Liver (tissue), 9 donors: ENCODE measurements around the gene GMDS. TPM values are rescaled to one million over a fixed set of nuclear protein-coding genes. Genes with fewer than 3 reads are reported as not detected.

Experiments
- DNase-seq: peaks from one replicate; pipeline ENCODE4 v3.0.0-alpha.2; 2017; ENCODE audit warnings: low spot score
- H3K27ac ChIP-seq, 2 donors: one replicate each; pipeline ENCODE4 v1.7.0; 2013; ENCODE audit warnings: inconsistent platforms in 2 of 2, low read length in 2 of 2, control low read depth in 1 of 2, low read depth in 1 of 2, mild to moderate bottlenecking in 1 of 2
- H3K27me3 ChIP-seq, 4 donors: one replicate each; pipeline versions ENCODE4 v1.6.1 to v1.7.0; 2013; ENCODE audit warnings: low read length in 3 of 4, inconsistent platforms in 1 of 4, mild to moderate bottlenecking in 1 of 4, moderate library complexity in 1 of 4; ENCODE audit not compliant: control insufficient read depth in 4 of 4, insufficient read depth in 4 of 4
- H3K36me3 ChIP-seq, 4 donors: one replicate each; pipeline versions ENCODE4 v1.6.1 to v1.7.0; 2013; ENCODE audit warnings: low read length in 3 of 4, mild to moderate bottlenecking in 3 of 4, low read depth in 1 of 4, moderate library complexity in 1 of 4; ENCODE audit not compliant: control insufficient read depth in 4 of 4, insufficient read depth in 3 of 4
- H3K4me1 ChIP-seq, 4 donors: one replicate each; pipeline versions ENCODE4 v1.6.1 to v1.7.0; 2013; ENCODE audit warnings: low read length in 3 of 4, mild to moderate bottlenecking in 3 of 4, moderate library complexity in 1 of 4; ENCODE audit not compliant: control insufficient read depth in 4 of 4, insufficient read depth in 4 of 4
- H3K4me3 ChIP-seq, 3 donors: one replicate each; pipeline versions ENCODE4 v1.6.1 to v1.7.0; 2013; ENCODE audit warnings: low read length in 3 of 3, control low read depth in 1 of 3, low read depth in 1 of 3, mild to moderate bottlenecking in 1 of 3
- H3K9ac ChIP-seq, 2 donors: one replicate each; pipeline ENCODE4 v1.7.0; 2013; ENCODE audit warnings: low read length in 2 of 2, mild to moderate bottlenecking in 2 of 2, moderate library complexity in 2 of 2, control low read depth in 1 of 2, low read depth in 1 of 2
- H3K9me3 ChIP-seq, 4 donors: one replicate each; pipeline versions ENCODE4 v1.6.1 to v1.7.0; 2013; ENCODE audit warnings: low read length in 3 of 4; ENCODE audit not compliant: control insufficient read depth in 4 of 4
- ATF3 ChIP-seq: IDR thresholded peaks from 2 replicates; pipeline ENCODE4 v1.6.1; 2016; ENCODE audit warnings: antibody characterized with exemption
- CTCF ChIP-seq: fragments of 150-350 bp; IDR thresholded peaks from 2 replicates; pipeline ENCODE4 v1.5.1; 2017; ENCODE audit warnings: improper control_type of control experiment, low read depth, low read length; ENCODE audit not compliant: missing input control
- FOXA1 ChIP-seq: IDR thresholded peaks from 2 replicates; pipeline ENCODE4 v1.6.1; 2016; ENCODE audit warnings: antibody characterized with exemption
- HNF4A ChIP-seq, 2 donors: conservative IDR thresholded peaks; 2 replicates each; pipeline ENCODE4 v1.6.1; 2016; ENCODE audit warnings: antibody characterized with exemption in 2 of 2, mild to moderate bottlenecking in 2 of 2
- JUND ChIP-seq, 2 donors: IDR thresholded peaks; 2 replicates each; pipeline ENCODE4 v1.6.1; 2016; ENCODE audit warnings: antibody characterized with exemption in 2 of 2
- NR2F2 ChIP-seq: IDR thresholded peaks from 2 replicates; pipeline ENCODE4 v1.6.1; 2016; ENCODE audit warnings: antibody characterized with exemption
- RAD21 ChIP-seq, 2 donors: IDR thresholded peaks; 2 replicates each; pipeline ENCODE4 v1.6.1; 2016; ENCODE audit warnings: antibody characterized with exemption in 2 of 2, mild to moderate bottlenecking in 2 of 2
- REST ChIP-seq: IDR thresholded peaks from 2 replicates; pipeline ENCODE4 v1.6.1; 2016; ENCODE audit warnings: antibody characterized with exemption, mild to moderate bottlenecking
- SP1 ChIP-seq: IDR thresholded peaks from 2 replicates; pipeline ENCODE4 v1.6.1; 2018; ENCODE audit warnings: antibody characterized with exemption, mild to moderate bottlenecking
- YY1 ChIP-seq: IDR thresholded peaks from 2 replicates; pipeline ENCODE4 v1.6.1; 2016; ENCODE audit warnings: antibody characterized with exemption, mild to moderate bottlenecking
- WGBS: extraction: QIAGEN DNeasy Blood & Tissue Kit; methylation state at CpG from one replicate; pipeline ENCODE4 v1.1.7; 2013; 5-methylcytosine and 5-hydroxymethylcytosine counted together
- polyA plus RNA-seq, 2 donors: library from polyadenylated mRNA; stranded (reverse) in 1 of 2; unstranded in 1 of 2; fragments of 200-250 nt in 1 of 2; fragments of >200 nt in 1 of 2; fragmentation: Nextera tagmentation in 1 of 2; extraction: Ambion mirVana in 1 of 2; gene quantifications; one replicate each; pipeline versions ENCODE4 v1.2.1 to v1.2.3, GENCODE V29; 2013 to 2015
- total RNA-seq, 2 donors: library from RNA; depleted of rRNA; stranded (reverse); fragments of >200 nt; gene quantifications; one replicate each; pipeline ENCODE4 v1.2.3, GENCODE V29; 2014
- TF ChIP-seq, protein P1 (sequence below): IDR thresholded peaks from 2 replicates; pipeline ENCODE4 v1.6.1; 2016; ENCODE audit warnings: antibody characterized with exemption
- donor health status: healthy.
- donor health status: healthy.
- donor health status: healthy.
- donor health status: healthy.
- donor health status: healthy.

The GMDS gene
- total and polyA plus RNA-seq, 4 donors, result 3.5 to 15.6 (median 13.0) TPM

DNA sequence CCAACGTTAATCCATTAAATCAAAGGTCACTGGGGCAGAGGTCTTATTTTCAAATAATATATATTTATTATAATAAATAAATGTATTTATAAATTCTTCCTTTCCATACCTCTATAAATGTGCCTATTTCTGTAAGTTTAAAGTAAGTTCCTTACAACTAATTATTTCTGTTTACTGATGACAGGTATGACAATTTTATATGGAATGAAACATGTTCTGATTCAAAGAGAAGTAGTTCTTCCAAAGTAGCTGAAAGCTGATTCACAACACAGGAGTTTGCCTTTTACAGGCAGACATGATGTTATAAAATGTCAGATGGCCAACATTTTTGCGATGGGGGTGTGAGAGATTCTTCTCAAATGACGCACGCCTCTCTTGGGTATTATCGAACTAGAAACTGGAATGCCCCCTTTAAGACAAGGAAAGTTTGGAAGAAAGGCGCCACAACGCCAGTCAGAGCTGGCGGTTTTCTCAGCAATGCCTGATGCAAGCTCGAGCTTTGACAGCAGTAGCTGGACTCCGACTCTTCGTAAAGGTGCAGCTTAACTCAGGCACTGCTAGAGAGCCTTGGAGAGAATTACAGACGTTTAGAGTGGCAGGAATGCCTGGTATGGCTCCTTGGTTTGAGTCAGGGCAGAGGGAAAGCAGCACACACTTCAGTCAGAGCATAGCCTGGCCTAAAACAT lies 543.6 kb downstream of the GMDS start:
- TF ChIP-seq FOXA1, result no peak
- TF ChIP-seq YY1, result no peak
- no peak for TF ChIP-seq RAD21 (IDR thresholded peaks at IDR 0.05)
- Histone ChIP-seq H3K4me3 (no peak overlapping the region), H3K27ac (no peak overlapping the region), H3K36me3 (no peaks in the 10 kb centered on the region), H3K4me1 (no peaks in the 10 kb centered on the region), H3K27me3 (no peaks in the 10 kb centered on the region), H3K9me3 (no peaks in the 10 kb centered on the region), H3K9ac (no peak overlapping the region)
- WGBS, result 89% methylated on average over 12 of the region's 12 CpGs
- DNase-seq, result no peak

DNA sequence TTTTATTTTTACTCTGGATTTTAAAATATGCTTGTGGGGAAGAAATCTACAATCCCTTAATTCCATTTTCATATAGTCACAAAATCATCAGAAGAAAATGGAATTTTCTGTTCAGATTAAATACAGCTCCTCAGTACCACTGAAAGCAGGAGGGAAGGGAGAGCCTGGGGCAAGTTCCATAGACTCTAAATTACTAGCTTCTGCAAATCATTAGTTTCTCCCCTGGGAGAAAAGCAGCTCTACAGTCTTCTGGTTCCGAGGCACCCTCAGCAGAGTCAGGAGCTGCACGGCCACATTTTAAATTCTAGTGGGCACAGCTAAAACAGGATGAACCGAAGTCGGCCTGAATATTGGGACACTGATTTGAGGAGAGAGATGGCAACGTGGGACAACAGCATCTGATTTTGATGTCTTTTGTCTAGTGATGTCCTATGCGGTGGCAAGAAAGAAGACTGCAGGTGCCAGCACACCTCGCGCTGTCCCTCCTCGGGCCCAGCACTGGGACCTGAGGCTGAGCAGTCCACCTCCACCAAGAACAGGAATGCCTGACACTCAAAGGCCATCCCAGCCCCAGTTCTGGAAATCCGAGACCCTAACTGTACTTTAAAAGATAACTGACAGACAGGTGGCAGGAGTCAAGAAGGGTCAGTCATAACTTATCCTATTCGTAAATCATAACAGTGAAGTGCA lies 545.0 kb downstream of the GMDS start:
- H3K9me3 ChIP-seq, result no peaks in the 10 kb centered on the region
- no peak for TF ChIP-seq ATF3
- TF ChIP-seq, protein P1, sequence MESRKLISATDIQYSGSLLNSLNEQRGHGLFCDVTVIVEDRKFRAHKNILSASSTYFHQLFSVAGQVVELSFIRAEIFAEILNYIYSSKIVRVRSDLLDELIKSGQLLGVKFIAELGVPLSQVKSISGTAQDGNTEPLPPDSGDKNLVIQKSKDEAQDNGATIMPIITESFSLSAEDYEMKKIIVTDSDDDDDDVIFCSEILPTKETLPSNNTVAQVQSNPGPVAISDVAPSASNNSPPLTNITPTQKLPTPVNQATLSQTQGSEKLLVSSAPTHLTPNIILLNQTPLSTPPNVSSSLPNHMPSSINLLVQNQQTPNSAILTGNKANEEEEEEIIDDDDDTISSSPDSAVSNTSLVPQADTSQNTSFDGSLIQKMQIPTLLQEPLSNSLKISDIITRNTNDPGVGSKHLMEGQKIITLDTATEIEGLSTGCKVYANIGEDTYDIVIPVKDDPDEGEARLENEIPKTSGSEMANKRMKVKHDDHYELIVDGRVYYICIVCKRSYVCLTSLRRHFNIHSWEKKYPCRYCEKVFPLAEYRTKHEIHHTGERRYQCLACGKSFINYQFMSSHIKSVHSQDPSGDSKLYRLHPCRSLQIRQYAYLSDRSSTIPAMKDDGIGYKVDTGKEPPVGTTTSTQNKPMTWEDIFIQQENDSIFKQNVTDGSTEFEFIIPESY, result no peak
- TF ChIP-seq RAD21 (IDR thresholded peaks at IDR 0.05), result no peak
- TF ChIP-seq REST, result no peak
- no peak for TF ChIP-seq CTCF
- no peak for TF ChIP-seq NR2F2
- TF ChIP-seq JUND (IDR thresholded peaks at IDR 0.05), result no peak
- no peak for TF ChIP-seq HNF4A (conservative IDR thresholded peaks at IDR 0.05)
- TF ChIP-seq SP1, result no peak
- H3K4me1 ChIP-seq, result no peaks in the 10 kb centered on the region
- WGBS, result 94% methylated on average over 11 of the region's 11 CpGs
- no peak overlapping the region for H3K4me3 ChIP-seq
- no peaks in the 10 kb centered on the region for H3K27me3 ChIP-seq
- no peaks in the 10 kb centered on the region for H3K36me3 ChIP-seq
- H3K9ac ChIP-seq, result no peak overlapping the region
- no peak overlapping the region for H3K27ac ChIP-seq
- no peak for DNase-seq
